GM23248 (cell line): ENCODE measurements around the gene NFATC2. TPM values are rescaled to one million over a fixed set of nuclear protein-coding genes. Genes with fewer than 3 reads are reported as not detected.

Source experiments
- DNase-seq: peaks from one replicate; pipeline ENCODE4 v3.0.0-alpha.2; 2015
- H2AFZ ChIP-seq: fragments of 200-600 bp; sonication (generic); 2 replicates; pipeline ENCODE4 v1.6.1; 2016; ENCODE audit warnings: antibody characterized with exemption
- H3F3A ChIP-seq: fragments of 200-600 bp; sonication (generic); 2 replicates; pipeline ENCODE4 v1.6.1; 2016; ENCODE audit warnings: mild to moderate bottlenecking, antibody characterized with exemption, mixed run types; ENCODE audit not compliant: insufficient read depth
- H3K27ac ChIP-seq: fragments of 200-600 bp; sonication (generic); 2 replicates; pipeline ENCODE4 v1.5.1; 2016; ENCODE audit warnings: mild to moderate bottlenecking
- H3K27me3 ChIP-seq: fragments of 200-600 bp; sonication (generic); replicated peaks from 2 replicates; pipeline ENCODE4 v1.6.1; 2016; ENCODE audit warnings: mild to moderate bottlenecking; ENCODE audit not compliant: insufficient read depth
- H3K36me3 ChIP-seq: fragments of 200-600 bp; sonication (generic); 2 replicates; pipeline ENCODE4 v1.6.1; 2016; ENCODE audit warnings: low read depth, mild to moderate bottlenecking
- H3K4me1 ChIP-seq: fragments of 200-600 bp; sonication (generic); 2 replicates; pipeline ENCODE4 v1.6.1; 2016; ENCODE audit warnings: mild to moderate bottlenecking; ENCODE audit not compliant: insufficient read depth
- H3K4me2 ChIP-seq: fragments of 200-600 bp; sonication (generic); one replicate; pipeline ENCODE4 v1.6.1; 2016; ENCODE audit warnings: mild to moderate bottlenecking; ENCODE audit not compliant: unreplicated experiment
- H3K4me3 ChIP-seq: fragments of 200-600 bp; sonication (generic); 2 replicates; pipeline ENCODE4 v1.5.1; 2016; ENCODE audit warnings: mild to moderate bottlenecking
- H3K79me2 ChIP-seq: fragments of 200-600 bp; sonication (generic); 2 replicates; pipeline ENCODE4 v1.6.1; 2016; ENCODE audit warnings: mild to moderate bottlenecking; ENCODE audit not compliant: insufficient read depth
- H3K9ac ChIP-seq: fragments of 200-600 bp; sonication (generic); 2 replicates; pipeline ENCODE4 v1.6.1; 2016; ENCODE audit warnings: mild to moderate bottlenecking
- H3K9me2 ChIP-seq: fragments of 200-600 bp; sonication (generic); 2 replicates; pipeline ENCODE4 v1.6.1; 2016; ENCODE audit warnings: mixed run types, mild to moderate bottlenecking, moderate library complexity; ENCODE audit not compliant: insufficient read depth
- H3K9me3 ChIP-seq: fragments of 200-600 bp; sonication (generic); one replicate; pipeline ENCODE4 v1.6.1; 2017; ENCODE audit warnings: low read depth
- H4K20me1 ChIP-seq: fragments of 200-600 bp; sonication (generic); 2 replicates; pipeline ENCODE4 v1.6.0; 2016; ENCODE audit not compliant: insufficient read depth
- EZH2 ChIP-seq: fragments of 200-600 bp; sonication (generic); IDR thresholded peaks from 2 replicates; pipeline ENCODE4 v1.6.1; 2018; ENCODE audit warnings: antibody characterized with exemption, mild to moderate bottlenecking; ENCODE audit not compliant: insufficient read depth, poor library complexity, severe bottlenecking
- EZH2phosphoT487 ChIP-seq: fragments of 200-600 bp; sonication (generic); IDR thresholded peaks from 2 replicates; pipeline ENCODE4 v1.6.1; 2018; ENCODE audit warnings: antibody characterized with exemption, moderate library complexity, mild to moderate bottlenecking, low read depth; ENCODE audit not compliant: insufficient read depth
- WGBS, 2 experiments: methylation state at CpG; one replicate each; pipeline ENCODE4 v1.1.6; 2015 to 2017; ENCODE audit warnings: low lambda C conversion rate in 2 of 2, low coverage in 1 of 2; ENCODE audit errors: missing lambda C conversion rate in 2 of 2; 5-methylcytosine and 5-hydroxymethylcytosine counted together
- in situ Hi-C: fragments of 300-500 bp; cut with MboI; formaldehyde crosslinking; loops from 2 replicates; pipeline ENCODE4 v1.15.0; 2020
- polyA plus RNA-seq: library from polyadenylated mRNA; unstranded; fragments of >200 nt; fragmentation: Nextera tagmentation; extraction: Ambion mirVana; gene quantifications from 2 replicates; pipeline ENCODE4 v1.2.1, GENCODE V29; 2016
- total RNA-seq: library from RNA; depleted of rRNA; stranded (reverse); fragments of >200 nt; shearing (Covaris generic); gene quantifications from 2 replicates; pipeline ENCODE4 v1.2.3, GENCODE V29; 2014

The NFATC2 gene
- total and polyA plus RNA-seq, 2 experiments from 2014 or later: 0.11 to 0.14 TPM

GRCh38 chr20:51450984-51451383 lies 91.5 kb downstream of the NFATC2 start:
- Histone ChIP-seq H3K79me2 (no peaks in the 10 kb centered on the region), H4K20me1 (no peaks in the 10 kb centered on the region), H3K4me1 (peaks cover 17% of the 10 kb centered on the region), H3K36me3 (no peaks in the 10 kb centered on the region), H3K4me3 (no peak overlapping the region), H3K27me3 (no peaks in the 10 kb centered on the region), H2AFZ (no peak overlapping the region), H3K9me3 (no peaks in the 10 kb centered on the region), H3K27ac (no peak overlapping the region), H3K9me2 (no peaks in the 10 kb centered on the region), H3K9ac (no peak overlapping the region), H3F3A (peaks cover 11% of the 10 kb centered on the region), H3K4me2 (no peak overlapping the region)
- no peak for TF ChIP-seq EZH2
- in situ Hi-C loops: no loop called here
- 84 to 90% methylated on average over 3 of the region's 3 CpGs for WGBS, 2 experiments
- no peak for DNase-seq

DNA sequence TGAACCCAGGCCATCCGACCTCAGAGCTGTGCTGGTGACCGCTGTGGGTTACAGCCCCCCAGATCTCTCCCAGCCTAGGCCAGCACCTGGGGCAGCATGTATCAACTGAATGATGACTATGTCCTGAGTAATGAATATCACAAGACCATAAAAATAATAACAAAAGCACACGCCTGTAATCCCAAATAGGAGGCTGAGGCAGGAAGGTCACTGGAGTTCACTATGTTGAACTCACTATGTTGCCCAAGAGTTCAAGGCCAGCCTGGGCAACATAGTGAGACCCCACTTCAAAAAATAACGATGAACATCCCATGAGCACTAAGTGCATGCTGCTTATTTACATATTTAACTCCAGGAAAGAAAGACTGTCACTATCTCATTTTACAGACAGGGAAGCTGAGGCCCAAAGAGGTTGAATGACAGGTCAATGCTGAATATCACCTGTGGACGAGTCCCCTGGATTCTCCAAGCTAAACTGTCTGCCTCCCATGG lies 92.3 kb downstream of the NFATC2 start:
- Histone ChIP-seq H3K9me2 (no peaks in the 10 kb centered on the region), H3K9me3 (no peaks in the 10 kb centered on the region), H3F3A (peaks cover 15% of the 10 kb centered on the region), H3K9ac (no peak overlapping the region), H3K4me2 (no peak overlapping the region), H3K79me2 (no peaks in the 10 kb centered on the region), H4K20me1 (no peaks in the 10 kb centered on the region), H2AFZ (no peak overlapping the region), H3K27me3 (no peaks in the 10 kb centered on the region), H3K27ac (no peak overlapping the region), H3K4me1 (peaks cover 17% of the 10 kb centered on the region), H3K36me3 (no peaks in the 10 kb centered on the region), H3K4me3 (no peak overlapping the region)
- no peak for TF ChIP-seq EZH2
- TF ChIP-seq EZH2phosphoT487: no peak
- DNase-seq: no peak
- 76 to 81% methylated on average over 5 of the region's 5 CpGs for WGBS, 2 experiments
- in situ Hi-C loops: no loop called here

DNA sequence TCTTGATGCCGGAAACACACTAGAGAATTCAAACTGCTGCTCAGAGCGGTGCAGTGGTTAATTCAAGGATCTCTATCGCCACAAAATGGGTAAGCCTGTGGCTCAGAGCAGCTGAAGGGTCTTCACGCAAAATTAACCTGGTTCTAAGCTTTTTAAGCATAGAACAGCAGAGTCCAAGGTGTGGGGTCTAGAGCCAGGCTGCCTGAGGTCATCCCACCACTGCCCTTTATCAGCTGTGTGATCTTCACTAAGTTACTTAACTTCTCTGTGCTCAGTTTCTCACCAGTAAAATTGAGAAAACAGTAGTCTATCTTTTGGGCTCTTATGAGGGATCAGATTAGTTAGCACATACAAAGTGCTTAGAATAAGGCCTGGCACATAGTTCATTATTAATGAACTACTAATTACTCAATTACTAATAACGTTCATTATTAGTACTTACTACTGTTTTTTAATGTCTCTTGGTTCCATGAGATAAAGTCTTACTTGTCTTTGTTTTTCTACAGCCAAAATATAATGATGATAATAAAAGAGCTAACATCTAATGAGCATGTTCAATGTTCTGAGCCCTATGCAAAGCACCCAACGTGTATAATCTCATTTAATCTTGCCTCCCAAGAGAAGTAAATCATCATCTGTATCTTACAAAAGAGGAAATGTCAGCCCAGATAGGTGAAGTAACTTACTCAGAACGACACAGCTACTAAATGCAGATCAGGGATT lies 92.9 kb downstream of the NFATC2 start:
- Histone ChIP-seq H3F3A (peaks cover 15% of the 10 kb centered on the region), H3K4me1 (peaks cover 17% of the 10 kb centered on the region), H3K4me3 (no peak overlapping the region), H3K27me3 (no peaks in the 10 kb centered on the region), H4K20me1 (no peaks in the 10 kb centered on the region), H2AFZ (no peak overlapping the region), H3K9me3 (no peaks in the 10 kb centered on the region), H3K9me2 (no peaks in the 10 kb centered on the region), H3K27ac (no peak overlapping the region), H3K36me3 (no peaks in the 10 kb centered on the region), H3K4me2 (no peak overlapping the region), H3K79me2 (no peaks in the 10 kb centered on the region), H3K9ac (no peak overlapping the region)
- WGBS, 2 experiments: 81 to 84% methylated on average over 7 of the region's 7 CpGs
- no peak for TF ChIP-seq EZH2phosphoT487
- no peak for DNase-seq
- in situ Hi-C loops: no loop called here

- no peak for TF ChIP-seq EZH2phosphoT487
- no peak for TF ChIP-seq EZH2
- H3K9me3 ChIP-seq: no peaks in the 10 kb centered on the region
- in situ Hi-C loops: no loop called here
- peak overlapping the region; percentile 81 for H3K4me2 ChIP-seq
- peaks cover 21% of the 10 kb centered on the region for H3K4me1 ChIP-seq
- no peaks in the 10 kb centered on the region for H3K79me2 ChIP-seq
- no peaks in the 10 kb centered on the region for H3K9me2 ChIP-seq
- WGBS, 2 experiments: 64 to 70% methylated on average over 5 of the region's 5 CpGs
- H3K27me3 ChIP-seq: no peaks in the 10 kb centered on the region
- H3F3A ChIP-seq: peaks cover 15% of the 10 kb centered on the region
- H3K9ac ChIP-seq: peak overlapping the region; percentile 73
- H3K4me3 ChIP-seq: peak overlapping the region; percentile 50
- H3K36me3 ChIP-seq: no peaks in the 10 kb centered on the region
- peak overlapping the region; percentile 66 for H3K27ac ChIP-seq
- H4K20me1 ChIP-seq: no peaks in the 10 kb centered on the region
- no peak for DNase-seq
- H2AFZ ChIP-seq: no peak overlapping the region
These were observed 94.8 kb downstream of the NFATC2 start for GRCh38 chr20:51447765-51448148.
